Natural killer cell (primary cell): ENCODE results near the gene ACLY. TPM values are rescaled to one million over a fixed set of nuclear protein-coding genes. Genes with fewer than 3 reads are reported as not detected.

Experiments
- ATAC-seq, 3 donors: fragments of 150-1000 bp in 2 of 3; fragments of 200-7000 bp in 1 of 3; cut with Tn5 transposase; 1 replicate in 1 of 3; 2 replicates in 2 of 3; pipeline ENCODE4 v1.10.0; 2021; ENCODE audit warnings: mild to moderate bottlenecking in 2 of 3, moderate library complexity in 2 of 3
- DNase-seq, 2 donors: peaks; one replicate each; pipeline versions ENCODE4 v3.0.0 to v3.0.0-alpha.2; 2013 to 2021; ENCODE audit warnings: mixed read lengths in 1 of 2
- H3K27ac ChIP-seq: one replicate; pipeline ENCODE4 v1.5.1; 2013; ENCODE audit warnings: mild to moderate bottlenecking, low read length
- H3K27me3 ChIP-seq: one replicate; pipeline ENCODE4 v1.6.1; 2013; ENCODE audit warnings: low read length; ENCODE audit not compliant: control insufficient read depth, insufficient read depth
- H3K36me3 ChIP-seq: one replicate; pipeline ENCODE4 v1.6.1; 2013; ENCODE audit warnings: low read length; ENCODE audit not compliant: control insufficient read depth, insufficient read depth
- H3K4me1 ChIP-seq: one replicate; pipeline ENCODE4 v1.6.1; 2013; ENCODE audit warnings: low read length; ENCODE audit not compliant: control insufficient read depth, insufficient read depth
- H3K4me3 ChIP-seq: one replicate; pipeline ENCODE4 v1.5.1; 2013; ENCODE audit warnings: low read length
- H3K9me3 ChIP-seq: one replicate; pipeline ENCODE4 v1.6.1; 2013; ENCODE audit warnings: low read length; ENCODE audit not compliant: control insufficient read depth, insufficient read depth
- H3K27ac Mint-ChIP-seq, 2 donors: one replicate each; pipeline ENCODE4 v1.8.0; 2022; ENCODE audit warnings: mild to moderate bottlenecking in 2 of 2, mixed read lengths in 2 of 2, moderate library complexity in 1 of 2
- H3K27me3 Mint-ChIP-seq, 2 donors: one replicate each; pipeline ENCODE4 v1.8.0; 2022; ENCODE audit warnings: low read depth in 2 of 2, mixed read lengths in 2 of 2
- H3K36me3 Mint-ChIP-seq: one replicate; pipeline ENCODE4 v1.8.0; 2022; ENCODE audit warnings: mixed read lengths
- H3K4me1 Mint-ChIP-seq, 2 donors: one replicate each; pipeline ENCODE4 v1.8.0; 2022; ENCODE audit warnings: mixed read lengths in 2 of 2
- H3K4me3 Mint-ChIP-seq: one replicate; pipeline ENCODE4 v1.8.0; 2022; ENCODE audit warnings: mild to moderate bottlenecking, moderate library complexity, mixed read lengths
- H3K9me3 Mint-ChIP-seq, 2 donors: one replicate each; pipeline ENCODE4 v1.8.0; 2022; ENCODE audit warnings: mixed read lengths in 2 of 2
- CTCF ChIP-seq: fragments of 200-600 bp; IDR thresholded peaks from one replicate; pipeline ENCODE4 v1.8.0; 2022; ENCODE audit warnings: antibody characterized with exemption
- WGBS: methylation state at CpG from one replicate; pipeline ENCODE4 v1.1.7; 2013; ENCODE audit warnings: missing lambda C conversion rate; ENCODE audit not compliant: insufficient coverage; 5-methylcytosine and 5-hydroxymethylcytosine counted together
- intact Hi-C: fragments of 100-400 bp; cut with micrococcal nuclease; formaldehyde crosslinking; loops from one replicate; pipeline ENCODE4 v1.14.2; 2022
- total RNA-seq, 4 donors: library from RNA; stranded (reverse); fragments of 120-200 nt in 1 of 4; gene quantifications; one replicate each; pipeline versions ENCODE4 v1.2.3 to v1.2.4, GENCODE V29; 2013 to 2022

ACLY gene
- total RNA-seq, 3 donors from 2014 or later (not counting 1 experiment from before 2014, with no cell fraction given) = 86.5 to 106 (median 106) TPM

GRCh38 chr17:41822216-41823140 is 96.3 kb downstream of the ACLY start:
- intact Hi-C loops = no loop called here
- H3K4me1 ChIP-seq = no peaks in the 10 kb centered on the region
- DNase-seq (no peak), ATAC-seq (no peak)
- no peaks in the 10 kb centered on the region for H3K27me3 ChIP-seq
- H3K4me1 Mint-ChIP-seq = no peaks in the 10 kb centered on the region
- no peaks in the 10 kb centered on the region for H3K9me3 Mint-ChIP-seq
- no peaks in the 10 kb centered on the region for H3K27me3 Mint-ChIP-seq
- H3K9me3 ChIP-seq = no peaks in the 10 kb centered on the region
- TF ChIP-seq CTCF = no peak
- no peak overlapping the region for H3K27ac Mint-ChIP-seq
- H3K4me3 Mint-ChIP-seq = no peak overlapping the region
- H3K4me3 ChIP-seq = no peak overlapping the region
- no peaks in the 10 kb centered on the region for H3K36me3 ChIP-seq
- no peaks in the 10 kb centered on the region for H3K36me3 Mint-ChIP-seq
- WGBS = 90% methylated on average over 12 of the region's 12 CpGs
- H3K27ac ChIP-seq = no peak overlapping the region

- no peaks in the 10 kb centered on the region for H3K9me3 Mint-ChIP-seq
- no peak for ATAC-seq
- 89% methylated on average over 14 of the region's 14 CpGs for WGBS
- no peak for TF ChIP-seq CTCF
- no peak overlapping the region for H3K4me3 Mint-ChIP-seq
- no peak for DNase-seq
- H3K4me1 Mint-ChIP-seq = no peaks in the 10 kb centered on the region
- H3K36me3 Mint-ChIP-seq = no peaks in the 10 kb centered on the region
- intact Hi-C loops = no loop called here
- Histone ChIP-seq H3K27me3 (no peaks in the 10 kb centered on the region), H3K36me3 (no peaks in the 10 kb centered on the region), H3K4me1 (no peaks in the 10 kb centered on the region), H3K9me3 (no peaks in the 10 kb centered on the region), H3K27ac (no peak overlapping the region), H3K4me3 (no peak overlapping the region)
- H3K27me3 Mint-ChIP-seq = no peaks in the 10 kb centered on the region
- no peak overlapping the region for H3K27ac Mint-ChIP-seq
These were observed 97.0 kb downstream of the ACLY start for GRCh38 chr17:41821776-41822175.

- H3K27ac ChIP-seq = no peak overlapping the region
- H3K4me3 ChIP-seq = no peak overlapping the region
- no peaks in the 10 kb centered on the region for H3K9me3 ChIP-seq
- H3K36me3 ChIP-seq = no peaks in the 10 kb centered on the region
- peaks cover 1% of the 10 kb centered on the region for H3K4me1 ChIP-seq
- 94% methylated on average over 18 of the region's 20 CpGs for WGBS
- intact Hi-C loops = no loop called here
- H3K9me3 Mint-ChIP-seq = no peaks in the 10 kb centered on the region
- H3K4me3 Mint-ChIP-seq = no peak overlapping the region
- H3K36me3 Mint-ChIP-seq = no peaks in the 10 kb centered on the region
- DNase-seq (no peak), ATAC-seq (no peak)
- peaks cover 0 to 6% of the 10 kb centered on the region in 2 donors for H3K4me1 Mint-ChIP-seq
- TF ChIP-seq CTCF = no peak
- H3K27me3 Mint-ChIP-seq = no peaks in the 10 kb centered on the region
- no peaks in the 10 kb centered on the region for H3K27me3 ChIP-seq
- H3K27ac Mint-ChIP-seq = no peak overlapping the region
These were observed 100.7 kb downstream of the ACLY start for GRCh38 chr17:41818024-41818423.

Other genes starting within 250 kb of the ACLY start
- gene EIF1, start 230.1 kb downstream of the ACLY start, total RNA-seq = 1,000 to 10,000 TPM; 2,034 to 2,368 (median 2,279) TPM
- not detected for gene GAST, start 206.6 kb downstream of the ACLY start, total RNA-seq
- not detected for gene HAP1, start 184.3 kb downstream of the ACLY start, total RNA-seq
- gene JUP, start 132.2 kb downstream of the ACLY start, total RNA-seq = 10 to 100 TPM in 1 of 3 donors, 1 to 10 TPM in 2; 1.8 to 12.1 (median 2.0) TPM
- 1 to 10 TPM; 6.9 to 8.9 (median 7.5) TPM for gene P3H4, start 107.0 kb downstream of the ACLY start, total RNA-seq
- 1 to 10 TPM; 5.6 to 8.8 (median 6.0) TPM for gene FKBP10, start 105.9 kb downstream of the ACLY start, total RNA-seq
- gene NT5C3B, start 82.7 kb downstream of the ACLY start, total RNA-seq = 1 to 10 TPM; 9.1 to 10.0 (median 9.8) TPM
- not detected for gene KLHL10, start 81.1 kb downstream of the ACLY start, total RNA-seq
- gene KLHL11, start 53.5 kb downstream of the ACLY start, total RNA-seq = 10 to 100 TPM; 19.4 to 29.0 (median 28.2) TPM
- gene ODAD4, start 11.7 kb upstream of the ACLY start, total RNA-seq = 1 to 10 TPM in 1 of 3 donors, under 1 TPM in 2; 0.70 to 2.9 (median 0.95) TPM
- 10 to 100 TPM; 32.4 to 44.8 (median 38.2) TPM for gene CNP, start 47.8 kb upstream of the ACLY start, total RNA-seq
- gene DNAJC7, start 98.5 kb upstream of the ACLY start, total RNA-seq = 100 to 1,000 TPM; 123 to 159 (median 149) TPM
- gene NKIRAS2, start 101.1 kb upstream of the ACLY start, total RNA-seq = 10 to 100 TPM; 17.5 to 20.9 (median 19.3) TPM
- gene C17orf113, start 131.7 kb upstream of the ACLY start, total RNA-seq = under 1 TPM; 0.25 to 0.28 (median 0.26) TPM
- gene ZNF385C, start 179.5 kb upstream of the ACLY start, total RNA-seq = under 1 TPM in 1 of 3 donors, not detected in 2; 0.28 TPM
- gene DHX58, start 193.8 kb upstream of the ACLY start, total RNA-seq = 10 to 100 TPM; 22.0 to 29.0 (median 24.5) TPM
- 10 to 100 TPM; 29.6 to 32.8 (median 29.9) TPM for gene KAT2A, start 202.4 kb upstream of the ACLY start, total RNA-seq
- not detected for gene HSPB9, start 203.9 kb upstream of the ACLY start, total RNA-seq
- gene RAB5C, start 236.0 kb upstream of the ACLY start, total RNA-seq = 100 to 1,000 TPM; 137 to 151 (median 148) TPM